ENCODE results near the gene COQ7.

DNA sequence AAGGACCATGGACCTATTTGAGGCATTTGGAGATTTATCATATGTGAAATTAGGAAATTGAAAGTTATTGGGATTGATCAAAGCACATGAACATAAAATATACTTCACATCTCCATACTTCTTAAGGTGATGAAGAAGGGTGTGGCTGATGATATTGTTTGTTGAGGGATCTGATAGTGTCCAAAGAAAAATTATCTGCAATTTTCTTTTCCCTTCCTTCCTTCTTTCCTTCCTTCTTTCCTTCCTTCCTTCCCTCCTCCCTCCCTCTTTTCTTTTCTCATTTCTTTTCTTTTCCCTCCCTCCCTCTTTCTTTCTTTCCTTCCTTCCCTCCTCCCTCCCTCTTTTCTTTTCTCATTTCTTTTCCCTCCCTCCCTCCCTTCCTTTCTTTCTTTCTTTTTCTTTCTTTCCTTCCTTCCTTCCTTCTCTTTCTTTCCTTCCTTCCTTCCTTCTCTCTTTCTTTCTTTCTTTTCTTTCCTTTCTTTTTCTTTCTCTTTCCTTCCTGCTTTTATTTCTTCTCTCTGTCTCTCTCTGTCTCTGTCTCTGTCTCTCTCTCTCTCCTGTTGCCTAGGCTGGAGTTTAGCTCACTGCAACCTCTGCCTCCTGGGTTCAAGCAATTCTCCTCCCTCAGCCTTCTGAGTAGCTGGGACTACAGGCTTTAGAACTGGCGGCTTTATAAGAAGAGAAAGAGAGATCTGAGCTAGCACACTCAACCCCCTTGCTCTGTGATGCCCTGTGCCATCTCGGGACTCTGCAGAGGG lies 25.4 kb downstream of the COQ7 start:
- TF ChIP-seq, protein P1, sequence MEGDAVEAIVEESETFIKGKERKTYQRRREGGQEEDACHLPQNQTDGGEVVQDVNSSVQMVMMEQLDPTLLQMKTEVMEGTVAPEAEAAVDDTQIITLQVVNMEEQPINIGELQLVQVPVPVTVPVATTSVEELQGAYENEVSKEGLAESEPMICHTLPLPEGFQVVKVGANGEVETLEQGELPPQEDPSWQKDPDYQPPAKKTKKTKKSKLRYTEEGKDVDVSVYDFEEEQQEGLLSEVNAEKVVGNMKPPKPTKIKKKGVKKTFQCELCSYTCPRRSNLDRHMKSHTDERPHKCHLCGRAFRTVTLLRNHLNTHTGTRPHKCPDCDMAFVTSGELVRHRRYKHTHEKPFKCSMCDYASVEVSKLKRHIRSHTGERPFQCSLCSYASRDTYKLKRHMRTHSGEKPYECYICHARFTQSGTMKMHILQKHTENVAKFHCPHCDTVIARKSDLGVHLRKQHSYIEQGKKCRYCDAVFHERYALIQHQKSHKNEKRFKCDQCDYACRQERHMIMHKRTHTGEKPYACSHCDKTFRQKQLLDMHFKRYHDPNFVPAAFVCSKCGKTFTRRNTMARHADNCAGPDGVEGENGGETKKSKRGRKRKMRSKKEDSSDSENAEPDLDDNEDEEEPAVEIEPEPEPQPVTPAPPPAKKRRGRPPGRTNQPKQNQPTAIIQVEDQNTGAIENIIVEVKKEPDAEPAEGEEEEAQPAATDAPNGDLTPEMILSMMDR (IDR thresholded peaks at IDR 0.05): no peak
- no peak for TF ChIP-seq POLR2AphosphoS5 (IDR thresholded peaks at IDR 0.05; ENCODE audit: low read depth, low read length)
